Liver (tissue), 9 donors: ENCODE results near the gene PNLIP. TPM values are rescaled to one million over a fixed set of nuclear protein-coding genes. Genes with fewer than 3 reads are reported as not detected.

Experiments used
- DNase-seq: peaks from one replicate; pipeline ENCODE4 v3.0.0-alpha.2; 2017; ENCODE audit warnings: low spot score
- H3K27ac ChIP-seq, 2 donors: one replicate each; pipeline ENCODE4 v1.7.0; 2013; ENCODE audit warnings: inconsistent platforms in 2 of 2, low read length in 2 of 2, control low read depth in 1 of 2, low read depth in 1 of 2, mild to moderate bottlenecking in 1 of 2
- H3K27me3 ChIP-seq, 4 donors: one replicate each; pipeline versions ENCODE4 v1.6.1 to v1.7.0; 2013; ENCODE audit warnings: low read length in 3 of 4, inconsistent platforms in 1 of 4, mild to moderate bottlenecking in 1 of 4, moderate library complexity in 1 of 4; ENCODE audit not compliant: control insufficient read depth in 4 of 4, insufficient read depth in 4 of 4
- H3K36me3 ChIP-seq, 4 donors: one replicate each; pipeline versions ENCODE4 v1.6.1 to v1.7.0; 2013; ENCODE audit warnings: low read length in 3 of 4, mild to moderate bottlenecking in 3 of 4, low read depth in 1 of 4, moderate library complexity in 1 of 4; ENCODE audit not compliant: control insufficient read depth in 4 of 4, insufficient read depth in 3 of 4
- H3K4me1 ChIP-seq, 4 donors: one replicate each; pipeline versions ENCODE4 v1.6.1 to v1.7.0; 2013; ENCODE audit warnings: low read length in 3 of 4, mild to moderate bottlenecking in 3 of 4, moderate library complexity in 1 of 4; ENCODE audit not compliant: control insufficient read depth in 4 of 4, insufficient read depth in 4 of 4
- H3K4me3 ChIP-seq, 3 donors: one replicate each; pipeline versions ENCODE4 v1.6.1 to v1.7.0; 2013; ENCODE audit warnings: low read length in 3 of 3, control low read depth in 1 of 3, low read depth in 1 of 3, mild to moderate bottlenecking in 1 of 3
- H3K9ac ChIP-seq, 2 donors: one replicate each; pipeline ENCODE4 v1.7.0; 2013; ENCODE audit warnings: low read length in 2 of 2, mild to moderate bottlenecking in 2 of 2, moderate library complexity in 2 of 2, control low read depth in 1 of 2, low read depth in 1 of 2
- H3K9me3 ChIP-seq, 4 donors: one replicate each; pipeline versions ENCODE4 v1.6.1 to v1.7.0; 2013; ENCODE audit warnings: low read length in 3 of 4; ENCODE audit not compliant: control insufficient read depth in 4 of 4
- ATF3 ChIP-seq: IDR thresholded peaks from 2 replicates; pipeline ENCODE4 v1.6.1; 2016; ENCODE audit warnings: antibody characterized with exemption
- EGR1 ChIP-seq, 2 donors: IDR thresholded peaks; 2 replicates each; pipeline ENCODE4 v1.6.1; 2016 to 2018; ENCODE audit warnings: antibody characterized with exemption in 2 of 2, low read depth in 2 of 2
- FOXA1 ChIP-seq: IDR thresholded peaks from 2 replicates; pipeline ENCODE4 v1.6.1; 2016; ENCODE audit warnings: antibody characterized with exemption
- FOXA2 ChIP-seq: IDR thresholded peaks from 2 replicates; pipeline ENCODE4 v1.6.1; 2016; ENCODE audit warnings: antibody characterized with exemption
- HNF4A ChIP-seq, 2 donors: conservative IDR thresholded peaks; 2 replicates each; pipeline ENCODE4 v1.6.1; 2016; ENCODE audit warnings: antibody characterized with exemption in 2 of 2, mild to moderate bottlenecking in 2 of 2
- HNF4G ChIP-seq: IDR thresholded peaks from 2 replicates; pipeline ENCODE4 v1.6.1; 2016; ENCODE audit warnings: antibody characterized with exemption
- JUND ChIP-seq, 2 donors: IDR thresholded peaks; 2 replicates each; pipeline ENCODE4 v1.6.1; 2016; ENCODE audit warnings: antibody characterized with exemption in 2 of 2
- MAX ChIP-seq: IDR thresholded peaks from 2 replicates; pipeline ENCODE4 v1.6.1; 2016; ENCODE audit warnings: antibody characterized with exemption
- NR2F2 ChIP-seq: IDR thresholded peaks from 2 replicates; pipeline ENCODE4 v1.6.1; 2016; ENCODE audit warnings: antibody characterized with exemption
- RAD21 ChIP-seq, 2 donors: IDR thresholded peaks; 2 replicates each; pipeline ENCODE4 v1.6.1; 2016; ENCODE audit warnings: antibody characterized with exemption in 2 of 2, mild to moderate bottlenecking in 2 of 2
- RXRA ChIP-seq, 2 donors: IDR thresholded peaks; 2 replicates each; pipeline ENCODE4 v1.6.1; 2017 to 2018; ENCODE audit warnings: antibody characterized with exemption in 2 of 2, mild to moderate bottlenecking in 1 of 2
- SP1 ChIP-seq: IDR thresholded peaks from 2 replicates; pipeline ENCODE4 v1.6.1; 2018; ENCODE audit warnings: antibody characterized with exemption, mild to moderate bottlenecking
- TAF1 ChIP-seq: conservative IDR thresholded peaks from 2 replicates; pipeline ENCODE4 v1.6.1; 2016; ENCODE audit warnings: antibody characterized with exemption, mild to moderate bottlenecking
- YY1 ChIP-seq: IDR thresholded peaks from 2 replicates; pipeline ENCODE4 v1.6.1; 2016; ENCODE audit warnings: antibody characterized with exemption, mild to moderate bottlenecking
- ZBTB33 ChIP-seq: IDR thresholded peaks from 2 replicates; pipeline ENCODE4 v1.6.1; 2016; ENCODE audit warnings: antibody characterized with exemption
- WGBS: extraction: QIAGEN DNeasy Blood & Tissue Kit; methylation state at CpG from one replicate; pipeline ENCODE4 v1.1.7; 2013; 5-methylcytosine and 5-hydroxymethylcytosine counted together
- polyA plus RNA-seq, 2 donors: library from polyadenylated mRNA; stranded (reverse) in 1 of 2; unstranded in 1 of 2; fragments of 200-250 nt in 1 of 2; fragments of >200 nt in 1 of 2; fragmentation: Nextera tagmentation in 1 of 2; extraction: Ambion mirVana in 1 of 2; gene quantifications; one replicate each; pipeline versions ENCODE4 v1.2.1 to v1.2.3, GENCODE V29; 2013 to 2015
- total RNA-seq, 2 donors: library from RNA; depleted of rRNA; stranded (reverse); fragments of >200 nt; gene quantifications; one replicate each; pipeline ENCODE4 v1.2.3, GENCODE V29; 2014
- TF ChIP-seq, protein P1 (sequence below): fragments of 150-350 bp; IDR thresholded peaks from 2 replicates; pipeline ENCODE4 v1.5.1; 2017; ENCODE audit warnings: improper control_type of control experiment, low read depth, low read length; ENCODE audit not compliant: missing input control
- TF ChIP-seq, protein P2 (sequence below): IDR thresholded peaks from 2 replicates; pipeline ENCODE4 v1.6.1; 2016; ENCODE audit warnings: antibody characterized with exemption, mild to moderate bottlenecking
- donor health status: healthy.
- donor health status: healthy.
- donor health status: healthy.
- donor health status: healthy.
- donor health status: healthy.

PNLIP gene
- total and polyA plus RNA-seq, 4 donors = 0.14 TPM; not detected in 3

DNA sequence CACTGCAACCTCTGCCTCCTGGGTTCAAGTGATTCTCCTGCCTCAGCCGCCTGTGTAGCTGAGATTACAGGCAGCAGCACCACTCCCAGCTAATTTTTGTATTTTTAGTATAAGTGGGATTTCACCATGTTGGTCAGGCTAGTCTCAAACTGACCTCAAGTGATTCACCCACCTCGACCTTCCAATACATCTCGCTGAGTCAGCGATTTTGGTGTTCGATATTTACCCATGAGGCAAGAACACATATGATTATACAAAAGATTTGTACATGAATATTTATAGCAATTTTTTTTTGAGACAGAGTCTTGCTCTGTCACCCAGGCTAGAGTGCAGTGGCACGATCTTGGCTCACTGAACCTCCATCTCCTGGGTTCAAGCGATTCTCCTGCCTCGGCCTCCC is 19.8 kb downstream of the PNLIP start:
- DNase-seq = no peak
- Histone ChIP-seq H3K4me3 (no peak overlapping the region), H3K9me3 (no peaks in the 10 kb centered on the region), H3K4me1 (no peaks in the 10 kb centered on the region), H3K27ac (no peak overlapping the region), H3K9ac (no peak overlapping the region), H3K27me3 (peaks cover 0 to 10% (median 2%) of the 10 kb centered on the region in 4 donors), H3K36me3 (no peaks in the 10 kb centered on the region)
- TF ChIP-seq MAX (no peak), ZBTB33 (no peak), YY1 (no peak), FOXA2 (no peak), TAF1 (no peak), EGR1 (IDR thresholded peaks at IDR 0.05; ENCODE audit: low read depth in 2 of 2) (no peak), NR2F2 (no peak), HNF4A (conservative IDR thresholded peaks at IDR 0.05) (no peak), ATF3 (no peak), SP1 (no peak), JUND (IDR thresholded peaks at IDR 0.05) (no peak), FOXA1 (no peak), RXRA (IDR thresholded peaks at IDR 0.05) (no peak), HNF4G (no peak)
- TF ChIP-seq, protein P1, sequence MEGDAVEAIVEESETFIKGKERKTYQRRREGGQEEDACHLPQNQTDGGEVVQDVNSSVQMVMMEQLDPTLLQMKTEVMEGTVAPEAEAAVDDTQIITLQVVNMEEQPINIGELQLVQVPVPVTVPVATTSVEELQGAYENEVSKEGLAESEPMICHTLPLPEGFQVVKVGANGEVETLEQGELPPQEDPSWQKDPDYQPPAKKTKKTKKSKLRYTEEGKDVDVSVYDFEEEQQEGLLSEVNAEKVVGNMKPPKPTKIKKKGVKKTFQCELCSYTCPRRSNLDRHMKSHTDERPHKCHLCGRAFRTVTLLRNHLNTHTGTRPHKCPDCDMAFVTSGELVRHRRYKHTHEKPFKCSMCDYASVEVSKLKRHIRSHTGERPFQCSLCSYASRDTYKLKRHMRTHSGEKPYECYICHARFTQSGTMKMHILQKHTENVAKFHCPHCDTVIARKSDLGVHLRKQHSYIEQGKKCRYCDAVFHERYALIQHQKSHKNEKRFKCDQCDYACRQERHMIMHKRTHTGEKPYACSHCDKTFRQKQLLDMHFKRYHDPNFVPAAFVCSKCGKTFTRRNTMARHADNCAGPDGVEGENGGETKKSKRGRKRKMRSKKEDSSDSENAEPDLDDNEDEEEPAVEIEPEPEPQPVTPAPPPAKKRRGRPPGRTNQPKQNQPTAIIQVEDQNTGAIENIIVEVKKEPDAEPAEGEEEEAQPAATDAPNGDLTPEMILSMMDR = no peak
- TF ChIP-seq, protein P2, sequence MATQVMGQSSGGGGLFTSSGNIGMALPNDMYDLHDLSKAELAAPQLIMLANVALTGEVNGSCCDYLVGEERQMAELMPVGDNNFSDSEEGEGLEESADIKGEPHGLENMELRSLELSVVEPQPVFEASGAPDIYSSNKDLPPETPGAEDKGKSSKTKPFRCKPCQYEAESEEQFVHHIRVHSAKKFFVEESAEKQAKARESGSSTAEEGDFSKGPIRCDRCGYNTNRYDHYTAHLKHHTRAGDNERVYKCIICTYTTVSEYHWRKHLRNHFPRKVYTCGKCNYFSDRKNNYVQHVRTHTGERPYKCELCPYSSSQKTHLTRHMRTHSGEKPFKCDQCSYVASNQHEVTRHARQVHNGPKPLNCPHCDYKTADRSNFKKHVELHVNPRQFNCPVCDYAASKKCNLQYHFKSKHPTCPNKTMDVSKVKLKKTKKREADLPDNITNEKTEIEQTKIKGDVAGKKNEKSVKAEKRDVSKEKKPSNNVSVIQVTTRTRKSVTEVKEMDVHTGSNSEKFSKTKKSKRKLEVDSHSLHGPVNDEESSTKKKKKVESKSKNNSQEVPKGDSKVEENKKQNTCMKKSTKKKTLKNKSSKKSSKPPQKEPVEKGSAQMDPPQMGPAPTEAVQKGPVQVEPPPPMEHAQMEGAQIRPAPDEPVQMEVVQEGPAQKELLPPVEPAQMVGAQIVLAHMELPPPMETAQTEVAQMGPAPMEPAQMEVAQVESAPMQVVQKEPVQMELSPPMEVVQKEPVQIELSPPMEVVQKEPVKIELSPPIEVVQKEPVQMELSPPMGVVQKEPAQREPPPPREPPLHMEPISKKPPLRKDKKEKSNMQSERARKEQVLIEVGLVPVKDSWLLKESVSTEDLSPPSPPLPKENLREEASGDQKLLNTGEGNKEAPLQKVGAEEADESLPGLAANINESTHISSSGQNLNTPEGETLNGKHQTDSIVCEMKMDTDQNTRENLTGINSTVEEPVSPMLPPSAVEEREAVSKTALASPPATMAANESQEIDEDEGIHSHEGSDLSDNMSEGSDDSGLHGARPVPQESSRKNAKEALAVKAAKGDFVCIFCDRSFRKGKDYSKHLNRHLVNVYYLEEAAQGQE = no peak
- WGBS = 96% methylated on average over 8 of the region's 8 CpGs

GRCh38 chr10:116566932-116567331 is 21.2 kb downstream of the PNLIP start:
- peaks cover 0 to 10% (median 2%) of the 10 kb centered on the region in 4 donors for H3K27me3 ChIP-seq
- H3K9me3 ChIP-seq = no peaks in the 10 kb centered on the region
- H3K4me3 ChIP-seq = no peak overlapping the region
- H3K9ac ChIP-seq = no peak overlapping the region
- TF ChIP-seq MAX = no peak
- TF ChIP-seq RXRA (IDR thresholded peaks at IDR 0.05) = no peak
- no peak for TF ChIP-seq RAD21 (IDR thresholded peaks at IDR 0.05)
- no peak for TF ChIP-seq JUND (IDR thresholded peaks at IDR 0.05)
- no peak for TF ChIP-seq YY1
- no peak for TF ChIP-seq ZBTB33
- no peak for TF ChIP-seq HNF4G
- no peak for TF ChIP-seq ATF3
- no peak for TF ChIP-seq HNF4A (conservative IDR thresholded peaks at IDR 0.05)
- H3K36me3 ChIP-seq = no peaks in the 10 kb centered on the region
- no peak overlapping the region for H3K27ac ChIP-seq
- H3K4me1 ChIP-seq = no peaks in the 10 kb centered on the region
- no peak for DNase-seq
